Thymus (tissue), 11 donors: Measurements from ENCODE around the gene SYT13. TPM values are rescaled to one million over a fixed set of nuclear protein-coding genes. Genes with fewer than 3 reads are reported as not detected.

Experiments used
- DNase-seq, 9 donors: peaks; one replicate each; pipeline ENCODE4 v3.0.0-alpha.2; 2013; ENCODE audit warnings: low spot score in 9 of 9, low read depth in 6 of 9, missing footprints in 1 of 9
- H3K27ac ChIP-seq, 2 donors: one replicate each; pipeline ENCODE4 v1.5.1; 2013; ENCODE audit warnings: control low read depth in 1 of 2, low read depth in 1 of 2, low read length in 1 of 2, mild to moderate bottlenecking in 1 of 2, moderate library complexity in 1 of 2
- H3K27me3 ChIP-seq, 2 donors: one replicate each; pipeline ENCODE4 v1.5.1; 2013; ENCODE audit warnings: low read length in 1 of 2; ENCODE audit not compliant: control insufficient read depth in 2 of 2, insufficient read depth in 1 of 2
- H3K36me3 ChIP-seq, 2 donors: one replicate each; pipeline ENCODE4 v1.5.1; 2013; ENCODE audit warnings: low read length in 1 of 2, mild to moderate bottlenecking in 1 of 2, moderate library complexity in 1 of 2; ENCODE audit not compliant: control insufficient read depth in 2 of 2, insufficient read depth in 2 of 2
- H3K4me1 ChIP-seq, 2 donors: one replicate each; pipeline ENCODE4 v1.5.1; 2013; ENCODE audit warnings: low read length in 2 of 2; ENCODE audit not compliant: control insufficient read depth in 2 of 2, insufficient read depth in 2 of 2
- H3K4me3 ChIP-seq, 2 donors: one replicate each; pipeline ENCODE4 v1.5.1; 2013; ENCODE audit warnings: low read length in 2 of 2, control low read depth in 1 of 2, mild to moderate bottlenecking in 1 of 2
- H3K9me3 ChIP-seq, 2 donors: one replicate each; pipeline ENCODE4 v1.5.1; 2013; ENCODE audit warnings: low read length in 1 of 2, mild to moderate bottlenecking in 1 of 2; ENCODE audit not compliant: control insufficient read depth in 2 of 2, insufficient read depth in 1 of 2
- WGBS: extraction: QIAGEN DNeasy Blood & Tissue Kit; methylation state at CpG from one replicate; pipeline ENCODE4 v1.1.7; 2013; 5-methylcytosine and 5-hydroxymethylcytosine counted together
- polyA plus RNA-seq: library from polyadenylated mRNA; stranded (reverse); fragments of 200-250 nt; gene quantifications from one replicate; pipeline ENCODE4 v1.2.3, GENCODE V29; 2013
- total RNA-seq: library from RNA; stranded (reverse); fragments of 120-200 nt; gene quantifications from one replicate; pipeline ENCODE4 v1.2.4, GENCODE V29; 2013
- donor health status: healthy.

SYT13 gene
- total and polyA plus RNA-seq, 2 donors = 0.14 to 0.25 TPM

- no peak for DNase-seq
- no peak overlapping the region for H3K27ac ChIP-seq
- no peaks in the 10 kb centered on the region for H3K9me3 ChIP-seq
- no peaks in the 10 kb centered on the region for H3K36me3 ChIP-seq
- no peaks in the 10 kb centered on the region for H3K4me1 ChIP-seq
- WGBS = 91% methylated on average over 4 of the region's 4 CpGs
- peaks cover 0 to 3% of the 10 kb centered on the region in 2 donors for H3K27me3 ChIP-seq
- no peak overlapping the region for H3K4me3 ChIP-seq
These were observed 23.2 kb downstream of the SYT13 start for GRCh38 chr11:45262900-45263299.

- no peaks in the 10 kb centered on the region for H3K36me3 ChIP-seq
- no peaks in the 10 kb centered on the region for H3K9me3 ChIP-seq
- H3K4me1 ChIP-seq = no peaks in the 10 kb centered on the region
- no peak for DNase-seq
- no peak overlapping the region for H3K27ac ChIP-seq
- H3K4me3 ChIP-seq = no peak overlapping the region
- H3K27me3 ChIP-seq = no peaks in the 10 kb centered on the region
These were observed 26.1 kb downstream of the SYT13 start for GRCh38 chr11:45260071-45260470.

GRCh38 chr11:45259592-45259991, 26.5 kb downstream of the SYT13 start:
- H3K9me3 ChIP-seq = no peaks in the 10 kb centered on the region
- DNase-seq = no peak

GRCh38 chr11:45258982-45259530, 27.1 kb downstream of the SYT13 start:
- 77% methylated on average over 4 of the region's 4 CpGs for WGBS
- no peak for DNase-seq
- no peaks in the 10 kb centered on the region for H3K36me3 ChIP-seq
- H3K27me3 ChIP-seq = no peaks in the 10 kb centered on the region
- no peaks in the 10 kb centered on the region for H3K9me3 ChIP-seq
- H3K4me3 ChIP-seq = no peak overlapping the region
- H3K4me1 ChIP-seq = no peaks in the 10 kb centered on the region
- no peak overlapping the region for H3K27ac ChIP-seq

More at GRCh38 chr11:45259592-45259991, 26.5 kb downstream of the SYT13 start:
- Histone ChIP-seq H3K27me3 (no peaks in the 10 kb centered on the region), H3K36me3 (no peaks in the 10 kb centered on the region), H3K27ac (no peak overlapping the region), H3K4me1 (no peaks in the 10 kb centered on the region), H3K4me3 (no peak overlapping the region)
- 97% methylated on average over 3 of the region's 3 CpGs for WGBS

- Histone ChIP-seq H3K27ac (no peak overlapping the region), H3K27me3 (peaks cover 0 to 5% of the 10 kb centered on the region in 2 donors), H3K4me3 (no peak overlapping the region), H3K36me3 (no peaks in the 10 kb centered on the region), H3K4me1 (no peaks in the 10 kb centered on the region), H3K9me3 (no peaks in the 10 kb centered on the region)
- 96% methylated on average over 4 of the region's 4 CpGs for WGBS
- no peak for DNase-seq
These were observed 32.1 kb downstream of the SYT13 start for GRCh38 chr11:45254070-45254469.

GRCh38 chr11:45253640-45254039, 32.5 kb downstream of the SYT13 start:
- H3K9me3 ChIP-seq = no peaks in the 10 kb centered on the region
- no peaks in the 10 kb centered on the region for H3K4me1 ChIP-seq
- peaks cover 0 to 5% of the 10 kb centered on the region in 2 donors for H3K27me3 ChIP-seq
- WGBS = 95% methylated on average over 9 of the region's 9 CpGs
- DNase-seq = no peak
- H3K4me3 ChIP-seq = no peak overlapping the region
- H3K27ac ChIP-seq = no peak overlapping the region
- no peaks in the 10 kb centered on the region for H3K36me3 ChIP-seq

GRCh38 chr11:45252877-45253276, 33.3 kb downstream of the SYT13 start:
- Histone ChIP-seq H3K27me3 (peaks cover 0 to 5% of the 10 kb centered on the region in 2 donors), H3K36me3 (no peaks in the 10 kb centered on the region), H3K27ac (no peak overlapping the region), H3K4me3 (no peak overlapping the region), H3K9me3 (no peaks in the 10 kb centered on the region), H3K4me1 (no peaks in the 10 kb centered on the region)
- DNase-seq = no peak
- WGBS = 90% methylated on average over 3 of the region's 3 CpGs

- peak in 6 of 9 donors; percentile 1 to 39 (median 16) for DNase-seq
- Histone ChIP-seq H3K4me3 (no peak overlapping the region), H3K9me3 (no peaks in the 10 kb centered on the region), H3K27me3 (peaks cover 0 to 5% of the 10 kb centered on the region in 2 donors), H3K4me1 (no peaks in the 10 kb centered on the region), H3K36me3 (no peaks in the 10 kb centered on the region), H3K27ac (no peak overlapping the region)
- WGBS = 71% methylated on average over 22 of the region's 22 CpGs
These were observed 33.8 kb downstream of the SYT13 start for GRCh38 chr11:45252134-45252856.

- no peak overlapping the region for H3K27ac ChIP-seq
- H3K27me3 ChIP-seq = peaks cover 0 to 5% of the 10 kb centered on the region in 2 donors
- DNase-seq = no peak
- H3K4me1 ChIP-seq = no peaks in the 10 kb centered on the region
- no peaks in the 10 kb centered on the region for H3K9me3 ChIP-seq
- no peak overlapping the region for H3K4me3 ChIP-seq
- H3K36me3 ChIP-seq = no peaks in the 10 kb centered on the region
- WGBS = 85% methylated on average over 3 of the region's 3 CpGs
These were observed 36.0 kb downstream of the SYT13 start for GRCh38 chr11:45250035-45250718.
